ENCODE data around the gene FARP2. TPM values are rescaled to one million over a fixed set of nuclear protein-coding genes. Genes with fewer than 3 reads are reported as not detected.
"Not testable (repeated sequence)": the region's sequence is repeated elsewhere in the genome, so short reads cannot be mapped to it uniquely, and the experiment has no call there.

The FARP2 gene
- total and polyA plus RNA-seq, 2 of the 4 experiments (the other 2 are of a cell fraction) = 17.1 to 30.8 TPM

DNA sequence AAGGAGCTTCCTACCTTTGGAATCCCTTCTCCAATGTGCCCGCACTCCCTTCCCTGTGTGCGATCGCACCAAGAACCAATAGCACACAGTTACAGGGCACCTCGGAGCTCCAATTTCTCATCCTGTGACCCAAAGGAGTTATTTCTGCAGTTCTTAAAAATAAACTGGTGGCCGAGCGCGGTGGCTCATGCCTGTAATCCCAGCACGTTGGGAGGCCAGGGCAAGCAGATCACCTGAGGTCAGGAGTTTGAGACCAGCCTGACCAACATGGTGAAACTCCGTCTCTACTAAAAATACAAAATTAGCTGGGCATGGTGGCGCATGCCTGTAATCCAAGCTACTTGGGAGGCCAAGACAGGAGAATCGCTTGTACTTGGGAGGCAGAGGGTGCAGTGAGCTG is 150.2 kb downstream of the FARP2 start:
- H4K5ac ChIP-seq (ENCODE audit: low read depth, low read length) = not testable (repeated sequence)

More for the DNA sequence above, 150.2 kb downstream of the FARP2 start:
- H2AK9ac ChIP-seq (replicated peaks; ENCODE audit: low read depth, low read length, poor library complexity); H3K27ac ChIP-seq (ENCODE audit: insufficient read depth, low read length); H2BK120ac ChIP-seq (ENCODE audit: low read depth, low read length); in situ Hi-C loops (cut with MboI; ENCODE audit: low sequenced_read_pairs); H2AK5ac ChIP-seq (ENCODE audit: low read depth, low read length); dilution Hi-C loops (cut with HindIII; ENCODE audit: low sequenced_read_pairs, unreplicated experiment); H3K56ac ChIP-seq (ENCODE audit: extremely low read depth, insufficient read depth, low read length); H3K4ac ChIP-seq (ENCODE audit: low read depth, low read length); H3K36me3 ChIP-seq (ENCODE audit: control insufficient read depth, insufficient read depth, low read length); H2BK15ac ChIP-seq (ENCODE audit: low read depth, low read length); BruUV-seq (replicated peaks); H2BK5ac ChIP-seq (ENCODE audit: low read depth, low read length, poor library complexity, severe bottlenecking); H3K14ac ChIP-seq (replicated peaks; ENCODE audit: low read depth, low read length); H3K4me2 ChIP-seq (ENCODE audit: low read depth, low read length); POLR2A ChIA-PET (ENCODE audit: unreplicated experiment); H3K9me3 ChIP-seq (ENCODE audit: control insufficient read depth, insufficient read depth, low read length); H4K8ac ChIP-seq (ENCODE audit: low read depth in 2 of 2, low read length in 2 of 2); ATAC-seq (ENCODE audit: low read depth); H2BK20ac ChIP-seq (ENCODE audit: low read depth, low read length); H3K18ac ChIP-seq (ENCODE audit: low read depth, low read length); H2AFZ ChIP-seq (replicated peaks; ENCODE audit: low read length, poor library complexity); H3K4me3 ChIP-seq (ENCODE audit: insufficient read depth, low read depth, low read length); DNase-seq; H3K9ac ChIP-seq (ENCODE audit: low read depth, low read length); H4K91ac ChIP-seq (ENCODE audit: insufficient read depth, low read depth, low read length); H3K27me3 ChIP-seq (ENCODE audit: control insufficient read depth, insufficient read depth, low read length): not testable (repeated sequence)
- H4K20me1 ChIP-seq (ENCODE audit: insufficient read depth, low read length) = peaks cover 53% of the 10 kb centered on the region
- H3K4me1 ChIP-seq (ENCODE audit: control insufficient read depth, insufficient read depth, low read length) = peaks cover 17% of the 10 kb centered on the region
- intact Hi-C loops (cut with micrococcal nuclease) = loop anchor here (2.0 to 5.0 kb wide), 3 partner anchors 131 to 234 kb away; partner anchors contain the start of genes ATG4B and THAP4
- H3K9me1 ChIP-seq (ENCODE audit: insufficient read depth, low read length) = peaks cover 34% of the 10 kb centered on the region
- CTCF ChIA-PET = interaction anchor here (0.6 to 0.9 kb wide), 2 partner anchors 11 to 114 kb away, joined by 3 to 4 read pairs; no protein-coding TSS in a partner anchor
- H3K23ac ChIP-seq (ENCODE audit: low read depth, low read length) = 0 out of 2 replicates have a peak overlapping the region, but pooled peaks have one; percentile 20
- H3K79me1 ChIP-seq (ENCODE audit: low read depth in 1 of 2, low read length in 2 of 2) = peaks cover 20 to 68% of the 10 kb centered on the region in 2 experiments
- WGBS, 2 experiments (ENCODE audit: extremely low coverage in 2 of 2, insufficient read length in 1 of 2) = 100% methylated on average over 3 of the region's 11 CpGs; no CpG with 5 or more reads in 1 of the 2 experiments

Measured in IMR-90 (cell line).